Effector CD8-positive, alpha-beta T cell (primary cell): ENCODE results near the gene NCOA1.

Experiments used
- DNase-seq: peaks from one replicate; lab custom pipeline; 2025; lab: John Stamatoyannopoulos, UW

NCOA1 gene

GRCh38 chr2:24691806-24692205 lies 200.8 kb downstream of the NCOA1 start:
- no peak for DNase-seq

- no peak for DNase-seq
Measured at GRCh38 chr2:24697792-24698191, 206.7 kb downstream of the NCOA1 start.

- no peak for DNase-seq
Measured at GRCh38 chr2:24702800-24703199, 211.7 kb downstream of the NCOA1 start.

GRCh38 chr2:24704692-24705091 lies 213.6 kb downstream of the NCOA1 start:
- DNase-seq: no peak

GRCh38 chr2:24707143-24707542 lies 216.1 kb downstream of the NCOA1 start:
- no peak for DNase-seq

- no peak for DNase-seq
Measured at GRCh38 chr2:24708537-24709152, 217.6 kb downstream of the NCOA1 start.

GRCh38 chr2:24710806-24711205 lies 219.8 kb downstream of the NCOA1 start:
- DNase-seq: no peak

GRCh38 chr2:24711865-24712264 lies 220.8 kb downstream of the NCOA1 start:
- DNase-seq: no peak

- DNase-seq: no peak
Measured at GRCh38 chr2:24712296-24712695, 221.2 kb downstream of the NCOA1 start.

GRCh38 chr2:24717263-24717951 lies 226.4 kb downstream of the NCOA1 start:
- no peak for DNase-seq

- DNase-seq: no peak
Measured at GRCh38 chr2:24720310-24720709, 229.3 kb downstream of the NCOA1 start.

- DNase-seq: no peak
Measured at GRCh38 chr2:24721470-24721869, 230.4 kb downstream of the NCOA1 start.

- DNase-seq: no peak
Measured at GRCh38 chr2:24722141-24722790, 231.2 kb downstream of the NCOA1 start.

GRCh38 chr2:24723191-24723590 lies 232.1 kb downstream of the NCOA1 start:
- DNase-seq: no peak

GRCh38 chr2:24723665-24724064 lies 232.6 kb downstream of the NCOA1 start:
- no peak for DNase-seq

GRCh38 chr2:24724111-24724775 lies 233.2 kb downstream of the NCOA1 start:
- no peak for DNase-seq

- DNase-seq: no peak
Measured at GRCh38 chr2:24725956-24726355, 234.9 kb downstream of the NCOA1 start.

GRCh38 chr2:24730481-24730880 lies 239.4 kb downstream of the NCOA1 start:
- DNase-seq: no peak

- DNase-seq: no peak
Measured at GRCh38 chr2:24731040-24731439, 240.0 kb downstream of the NCOA1 start.

- no peak for DNase-seq
Measured at GRCh38 chr2:24731923-24732322, 240.9 kb downstream of the NCOA1 start.

- no peak for DNase-seq
Measured at GRCh38 chr2:24734741-24735140, 243.7 kb downstream of the NCOA1 start.

GRCh38 chr2:24739354-24740025 lies 248.4 kb downstream of the NCOA1 start:
- no peak for DNase-seq
